HG03457 (cell line): ENCODE measurements around the gene GLP1R.
"Not testable (repeated sequence)": the region's sequence is repeated elsewhere in the genome, so short reads cannot be mapped to it uniquely, and the experiment has no call there.

Experiments used
- ATAC-seq: cut with Tn5 transposase; IDR thresholded peaks from one replicate; pipeline ENCODE4 v1.9.1; 2021; ENCODE audit warnings: moderate number of reproducible peaks; ENCODE audit not compliant: unreplicated experiment

Gene GLP1R

DNA sequence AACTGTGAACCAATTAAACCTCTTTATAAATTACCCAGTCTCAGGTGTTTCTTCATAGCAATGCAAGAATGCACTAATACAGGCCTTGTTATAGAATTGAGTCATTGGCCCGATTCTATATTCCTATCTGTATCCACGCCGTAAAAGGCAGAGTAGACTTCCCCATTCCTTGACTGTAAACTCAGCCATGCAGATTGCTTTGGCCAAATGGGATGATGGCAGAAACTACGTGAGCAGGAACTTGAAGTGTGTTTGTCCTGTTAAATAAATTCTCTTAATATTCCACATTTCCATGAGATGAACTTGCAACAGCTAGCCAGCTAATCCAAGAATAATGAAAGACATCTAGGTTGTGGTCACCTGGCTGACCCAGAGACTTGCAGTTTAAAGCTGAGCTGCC, 70.3 kb downstream of the GLP1R start:
- no peak for ATAC-seq

DNA sequence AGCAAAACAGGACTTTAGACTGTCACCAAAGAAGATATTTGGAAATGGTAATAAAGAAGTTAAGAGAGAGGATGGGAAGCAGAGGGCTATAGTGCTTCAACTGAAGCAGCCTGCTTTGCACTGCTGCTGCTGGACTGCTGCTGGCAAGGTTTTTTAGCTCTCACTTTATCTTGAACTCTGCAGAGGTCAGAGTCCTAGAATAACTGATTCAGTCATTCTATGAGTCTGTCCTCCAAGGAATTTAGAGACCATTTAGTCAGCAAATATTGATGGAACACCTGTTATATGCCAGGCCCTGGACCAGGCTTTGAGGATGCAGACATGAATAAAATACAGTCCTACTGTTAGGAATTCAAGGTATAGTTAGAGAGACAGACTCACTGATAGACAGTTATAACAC, 75.5 kb downstream of the GLP1R start:
- ATAC-seq = no peak

GRCh38 chr6:39128106-39128505, 79.5 kb downstream of the GLP1R start:
- ATAC-seq = no peak

DNA sequence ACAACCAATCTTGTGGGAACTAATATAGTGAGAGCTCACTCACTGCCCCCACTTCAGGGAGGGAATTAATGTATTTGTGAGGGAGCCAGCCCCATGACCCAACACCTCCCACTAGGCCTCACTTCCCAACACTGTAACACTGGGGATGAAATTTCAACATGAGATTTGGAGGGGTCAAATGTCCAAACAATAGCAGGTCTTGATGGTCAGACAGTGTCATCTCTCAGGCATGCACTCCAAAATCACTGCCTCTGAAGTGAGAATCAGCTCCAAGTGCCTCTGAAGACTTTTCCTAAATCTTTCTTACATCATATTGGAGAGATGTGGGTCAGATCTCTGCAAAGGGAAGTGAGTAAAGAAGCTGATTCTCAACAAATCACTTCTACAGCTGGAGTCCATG, 80.3 kb downstream of the GLP1R start:
- no peak for ATAC-seq

- ATAC-seq = no peak
Measured at GRCh38 chr6:39130691-39131090, 82.1 kb downstream of the GLP1R start.

DNA sequence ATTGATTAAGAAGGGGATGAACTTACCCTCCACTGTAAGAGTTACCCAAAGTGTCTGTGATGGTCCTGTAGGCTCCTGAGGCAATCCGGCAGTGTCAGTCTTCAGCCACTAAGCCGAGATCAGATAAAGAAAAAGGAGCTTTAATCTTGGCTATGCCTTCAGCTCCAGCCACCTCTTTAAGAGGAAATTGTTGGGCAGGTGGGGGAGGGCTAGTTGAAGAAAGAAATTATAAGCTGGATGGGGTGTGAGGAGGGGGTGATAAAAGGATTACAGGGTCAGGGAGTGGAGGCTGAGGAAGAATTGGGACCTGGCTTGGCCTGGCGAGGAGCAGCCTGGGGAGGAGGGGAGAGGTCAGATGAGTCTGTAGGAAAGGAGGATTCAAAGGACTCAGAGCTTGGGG, 86.2 kb downstream of the GLP1R start:
- ATAC-seq = not testable (repeated sequence)

DNA sequence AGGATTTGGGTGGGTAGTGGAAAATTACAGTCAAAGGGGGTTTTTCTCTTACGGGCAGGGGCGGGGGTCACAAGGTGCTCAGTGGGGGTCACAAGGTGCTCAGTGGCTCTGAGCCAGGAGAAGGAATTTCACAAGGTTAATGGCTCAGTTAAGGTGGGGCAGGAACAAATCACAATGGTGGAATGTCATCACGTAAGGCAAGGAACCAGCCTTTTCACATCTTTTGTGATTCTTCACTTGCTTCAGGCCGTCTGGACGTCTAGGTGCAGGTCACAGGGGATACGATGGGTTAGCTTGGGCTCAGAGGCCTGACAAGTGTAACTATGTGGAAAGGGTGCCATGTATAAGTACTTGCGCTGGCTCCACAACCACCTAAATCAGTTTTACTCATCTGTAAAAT, 87.6 kb downstream of the GLP1R start:
- ATAC-seq = not testable (repeated sequence)

DNA sequence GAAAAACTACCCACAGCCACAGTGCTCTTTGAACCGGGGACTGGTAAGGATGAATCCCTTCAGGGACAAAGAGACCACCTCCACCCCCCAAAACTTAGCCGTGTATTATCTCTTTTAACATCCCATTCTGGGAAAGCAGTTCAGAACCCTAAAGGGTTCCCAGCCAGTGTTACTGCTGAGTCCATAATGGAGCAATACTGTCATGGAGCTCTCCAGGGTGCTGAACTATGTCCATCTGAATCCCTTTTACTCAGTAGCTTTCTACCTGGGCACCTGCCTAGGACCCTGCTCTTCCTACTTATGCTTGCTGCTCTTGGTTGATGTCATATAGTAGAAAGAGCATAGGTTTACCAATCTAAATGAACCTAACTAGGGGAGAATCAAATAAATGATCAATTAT, 88.7 kb downstream of the GLP1R start:
- no peak for ATAC-seq
